Activated CD4-positive, alpha-beta T cell treated with anti-CD3 and anti-CD28 coated beads, Interleukin-2, amount 50 U/mL, for 24 hours (primary cell): Measurements from ENCODE around the gene U2AF1.
"Not testable (repeated sequence)": the region's sequence is repeated elsewhere in the genome, so short reads cannot be mapped to it uniquely, and the experiment has no call there.

ENCODE experiments used
- DNase-seq, 2 donors: peaks; one replicate each; pipeline ENCODE4 v3.0.0-alpha.2; 2020; ENCODE audit warnings: low read depth in 1 of 2, low spot score in 1 of 2

Gene U2AF1

DNA sequence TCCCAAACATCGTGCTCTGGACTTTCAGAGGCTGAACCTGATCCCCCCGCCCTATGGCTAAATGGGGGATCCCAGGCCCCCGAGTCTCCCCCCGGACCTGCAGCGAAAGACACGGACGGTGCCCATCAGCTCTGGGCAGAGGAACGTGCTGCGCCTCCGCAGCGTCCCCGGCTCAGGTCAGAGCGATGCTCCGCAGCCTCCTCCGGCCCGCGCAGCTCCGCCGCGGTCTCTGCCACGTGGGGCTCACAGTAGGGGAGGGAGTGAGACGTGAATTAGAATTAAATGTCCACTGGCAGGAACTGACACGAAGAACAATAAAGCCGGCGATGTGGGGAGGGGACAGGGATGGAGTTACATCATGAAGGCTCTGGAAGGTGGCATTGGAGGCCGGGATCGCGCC, 30.7 kb downstream of the U2AF1 start:
- DNase-seq, result not testable (repeated sequence)

DNA sequence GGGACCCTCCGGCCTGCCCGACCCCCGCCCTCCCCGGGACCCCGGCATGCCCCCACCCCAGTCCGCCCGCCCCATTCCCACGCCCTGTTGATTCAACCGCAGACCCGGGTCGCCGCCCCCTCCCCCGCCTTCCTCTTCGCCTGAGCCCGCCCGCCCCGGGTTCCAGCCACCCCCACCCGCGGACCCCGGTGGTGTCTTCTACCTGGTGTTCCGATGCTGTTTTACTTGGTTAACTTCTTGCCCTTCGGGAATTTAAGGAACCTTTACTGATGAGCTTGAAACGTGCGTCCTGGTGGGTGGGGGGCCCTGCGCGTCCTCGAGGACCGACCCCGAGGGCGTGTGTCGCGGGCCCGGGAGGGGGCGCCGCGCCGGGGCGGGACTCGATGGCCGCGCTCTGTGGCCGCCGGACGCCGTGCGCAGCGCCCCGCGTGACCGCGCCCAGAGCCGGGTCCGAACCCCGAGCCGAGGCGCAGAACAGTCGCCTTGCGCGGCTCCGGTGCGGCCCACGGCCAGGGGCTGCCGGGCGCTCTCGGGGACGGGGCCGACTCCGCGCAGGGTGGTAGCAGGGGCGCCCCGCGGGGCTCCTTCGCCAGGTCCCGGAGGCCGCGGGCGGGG, 31.2 kb downstream of the U2AF1 start:
- DNase-seq, result not testable (repeated sequence)

DNA sequence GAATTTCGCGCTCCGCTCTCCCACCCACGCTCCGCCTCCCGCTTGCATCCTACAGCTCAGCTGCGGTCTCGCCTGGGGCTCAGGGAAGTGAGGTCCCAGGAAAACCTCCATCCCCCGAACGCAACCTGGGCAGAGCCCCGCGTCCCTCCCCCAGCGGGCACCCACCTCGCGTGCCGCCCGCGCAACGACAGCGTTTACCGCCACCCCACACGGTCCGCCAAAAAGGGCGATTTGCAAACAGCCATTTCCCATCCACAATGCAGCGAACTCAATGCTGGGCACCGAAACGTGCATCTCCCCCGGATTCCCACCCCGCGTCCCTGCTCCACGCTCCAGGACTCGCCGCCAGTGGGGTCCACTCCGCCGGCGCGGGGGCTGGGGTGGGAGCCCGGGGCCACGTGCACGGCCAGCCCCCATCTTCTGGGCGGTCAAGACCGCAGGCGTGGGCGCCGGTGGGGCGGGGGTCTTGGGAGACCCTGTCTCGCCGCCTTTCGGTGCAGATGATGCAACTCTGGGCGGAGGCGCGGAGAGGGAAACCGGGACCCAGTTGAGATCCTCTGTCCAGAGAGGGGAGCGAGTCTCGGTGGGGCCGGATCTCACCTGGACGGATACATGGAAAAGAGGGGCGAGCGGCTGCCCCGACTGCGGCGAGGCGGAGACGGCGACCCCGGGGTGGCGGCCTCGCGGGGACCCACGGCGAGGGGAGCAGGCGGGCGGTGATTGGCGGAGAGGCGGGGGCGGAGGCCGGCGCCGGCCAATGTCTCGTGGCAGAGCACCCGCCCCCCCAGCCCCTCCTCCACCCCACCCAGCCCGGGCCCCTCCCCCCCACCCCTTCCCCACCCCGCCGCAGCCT, 32.0 kb downstream of the U2AF1 start, which contains the start of gene CBS:
Gene CBS, minus strand, starts transcription at position 666 of the 853 bp plus-strand sequence. CDS start 3,642 bp downstream, outside the sequence.
- DNase-seq, result not testable (repeated sequence)

DNA sequence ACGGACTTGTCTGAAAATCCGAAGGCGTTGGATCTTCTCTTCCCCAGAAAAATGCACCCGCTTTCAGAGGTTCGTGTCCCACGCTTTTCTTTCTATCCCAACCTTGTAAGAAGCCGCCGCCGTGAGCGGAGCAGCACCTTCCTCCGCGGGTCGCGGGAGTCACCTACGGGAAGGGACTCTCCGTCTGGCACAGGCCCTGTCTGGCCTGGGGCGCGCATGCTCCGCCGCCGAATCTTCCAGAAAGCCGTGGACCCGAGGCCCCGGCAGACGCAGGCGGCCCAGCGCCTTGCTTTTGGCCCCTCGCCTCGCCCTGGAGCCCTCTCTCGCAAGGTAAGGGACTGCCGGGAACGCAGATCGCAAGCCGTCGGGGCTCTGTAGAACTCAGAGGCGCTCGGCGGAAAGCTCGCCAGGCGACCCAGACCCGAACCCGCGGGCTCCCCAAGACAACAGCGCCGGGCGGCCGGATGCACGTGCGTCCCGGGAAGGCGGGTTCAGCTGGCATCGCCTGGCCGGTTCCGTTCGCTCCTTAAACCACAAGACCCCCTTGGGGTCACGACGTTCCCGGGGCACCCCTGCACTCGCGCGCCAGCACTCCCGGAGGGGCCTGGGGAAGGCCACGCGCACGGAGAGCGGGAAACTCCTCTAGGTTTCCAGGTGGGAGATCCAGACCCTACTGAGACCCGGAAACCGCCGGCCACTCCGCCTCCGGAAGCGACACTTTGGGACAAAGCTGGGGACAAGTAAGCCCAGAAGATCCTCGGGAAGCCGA, 32.8 kb downstream of the U2AF1 start:
- not testable (repeated sequence) for DNase-seq

DNA sequence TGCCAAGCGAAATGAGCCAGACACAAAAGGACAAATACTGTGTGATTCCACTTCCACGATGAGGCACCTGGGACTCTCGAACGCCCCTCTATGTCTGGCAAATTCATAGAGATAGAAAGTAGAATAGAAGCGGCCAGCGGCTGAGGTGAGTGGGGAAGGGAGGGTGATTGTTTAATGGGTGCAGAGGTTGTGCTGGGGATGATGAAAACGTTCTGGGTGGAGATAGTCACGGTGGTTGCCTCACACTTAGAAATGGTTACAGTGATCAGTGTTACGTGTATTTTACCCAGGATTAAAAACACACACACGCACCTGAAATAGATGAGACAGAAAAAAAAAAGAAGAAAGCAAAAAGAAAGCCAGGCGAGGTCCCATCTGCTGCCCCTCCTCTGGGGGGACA, 34.6 kb downstream of the U2AF1 start:
- DNase-seq, result not testable (repeated sequence)

DNA sequence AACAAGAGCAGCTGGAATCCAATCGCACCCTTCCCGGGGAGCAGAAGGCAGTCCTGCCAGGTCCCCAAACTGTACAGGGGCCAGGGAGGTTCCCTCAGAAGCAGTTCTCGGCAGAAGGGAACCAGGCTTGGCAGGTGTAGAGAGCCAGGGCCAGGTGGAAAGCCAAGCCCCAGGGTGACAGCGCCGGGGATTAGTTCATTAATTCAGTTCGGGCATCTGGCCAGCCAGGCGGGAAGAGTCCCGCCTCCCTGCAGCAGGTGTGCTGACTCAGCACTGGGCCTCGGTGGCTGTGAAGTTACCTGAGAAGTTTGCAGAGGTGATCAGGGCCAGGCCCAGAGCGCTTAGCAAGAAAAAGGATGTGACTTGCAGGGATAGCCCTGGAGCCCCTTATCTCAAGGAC, 37.7 kb downstream of the U2AF1 start:
- not testable (repeated sequence) for DNase-seq

DNA sequence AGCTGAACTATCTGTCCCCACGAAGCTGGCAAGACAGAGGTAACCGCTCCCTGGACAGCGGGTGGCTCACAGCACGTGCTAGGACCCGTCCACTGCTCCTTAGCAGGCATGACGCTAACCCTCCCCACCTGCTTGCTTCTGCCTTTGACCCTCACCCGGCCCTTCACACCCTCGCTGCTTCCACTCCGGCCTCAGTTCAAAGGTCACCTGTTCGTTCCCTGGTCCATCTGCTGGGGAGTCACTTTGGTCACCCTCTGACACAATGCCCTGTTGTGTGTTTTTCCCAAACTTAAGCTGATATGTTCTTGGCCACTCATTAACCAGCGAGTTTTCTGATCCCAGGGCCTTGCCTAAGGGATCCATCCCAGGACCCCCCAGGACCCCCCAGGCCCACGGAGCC, 39.3 kb downstream of the U2AF1 start:
- DNase-seq, result not testable (repeated sequence)

DNA sequence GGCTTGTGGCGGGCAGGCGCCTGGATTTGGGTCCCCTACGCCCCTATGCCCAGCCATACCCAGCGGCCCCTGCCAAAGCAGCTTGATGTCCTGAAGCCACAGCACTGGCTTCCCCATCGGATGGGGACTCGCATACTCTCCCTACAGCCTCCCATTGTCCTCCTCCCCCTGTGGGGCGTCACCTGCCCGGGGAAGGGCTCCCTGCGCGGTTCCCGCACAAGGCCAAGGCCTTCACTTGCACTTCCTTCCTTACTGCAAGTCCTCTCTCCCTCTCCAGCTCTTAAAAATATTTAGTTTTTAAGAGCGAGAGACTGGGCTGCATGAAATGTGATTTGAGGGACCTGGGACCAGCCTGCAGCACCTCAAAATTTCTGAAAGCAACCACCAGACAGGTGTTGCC, 40.7 kb downstream of the U2AF1 start:
- not testable (repeated sequence) for DNase-seq

DNA sequence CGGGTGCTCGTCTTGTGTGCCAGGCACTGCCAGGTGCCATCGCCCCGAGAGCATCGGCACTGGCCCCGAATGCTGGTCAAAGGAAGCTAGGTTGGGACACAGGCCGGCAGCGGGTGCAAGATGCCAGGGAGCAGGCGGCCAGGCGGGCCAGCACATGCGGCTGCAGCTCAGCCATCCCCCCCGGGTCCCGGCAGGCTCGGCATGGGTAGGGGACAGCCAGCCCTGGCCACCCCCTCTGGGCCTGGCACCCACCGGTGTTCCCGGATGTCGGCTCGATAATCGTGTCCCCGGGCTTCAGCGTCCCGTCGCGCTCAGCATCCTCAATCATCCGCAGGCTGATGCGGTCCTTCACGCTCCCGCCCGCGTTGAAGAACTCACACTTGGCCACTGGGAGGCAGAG, 41.4 kb downstream of the U2AF1 start:
- DNase-seq, result not testable (repeated sequence)

DNA sequence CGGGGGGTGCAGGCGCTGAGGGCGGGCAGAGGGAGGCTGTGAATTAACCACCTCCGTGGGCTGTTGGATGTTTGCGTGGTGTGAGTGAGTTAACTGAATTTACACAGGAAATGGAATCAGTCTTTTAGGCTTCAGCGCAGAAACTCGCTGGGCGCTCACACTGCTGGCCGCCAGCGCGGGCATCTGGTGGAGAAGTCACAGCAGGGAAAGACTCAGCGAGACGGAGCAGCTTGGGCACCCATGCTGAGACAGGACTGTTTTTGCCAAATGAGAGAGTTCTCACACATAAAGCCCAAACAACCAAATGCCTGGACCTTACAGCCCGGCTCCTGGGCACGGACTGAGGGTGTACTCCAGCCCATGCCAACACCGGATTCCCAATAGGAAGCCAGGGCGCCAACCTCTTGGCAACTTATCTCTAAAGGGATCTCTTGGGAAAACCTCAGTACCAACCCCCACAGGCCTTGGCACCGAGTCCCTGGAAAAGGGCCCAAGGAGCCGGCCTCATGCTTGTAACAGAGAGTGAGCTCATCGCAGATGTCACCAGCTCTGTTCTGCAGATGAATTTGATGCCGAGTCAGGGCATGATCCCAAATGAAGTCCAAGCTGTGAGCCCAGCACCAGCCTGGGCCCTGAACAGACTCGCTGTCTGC, 43.0 kb downstream of the U2AF1 start:
- not testable (repeated sequence) for DNase-seq

DNA sequence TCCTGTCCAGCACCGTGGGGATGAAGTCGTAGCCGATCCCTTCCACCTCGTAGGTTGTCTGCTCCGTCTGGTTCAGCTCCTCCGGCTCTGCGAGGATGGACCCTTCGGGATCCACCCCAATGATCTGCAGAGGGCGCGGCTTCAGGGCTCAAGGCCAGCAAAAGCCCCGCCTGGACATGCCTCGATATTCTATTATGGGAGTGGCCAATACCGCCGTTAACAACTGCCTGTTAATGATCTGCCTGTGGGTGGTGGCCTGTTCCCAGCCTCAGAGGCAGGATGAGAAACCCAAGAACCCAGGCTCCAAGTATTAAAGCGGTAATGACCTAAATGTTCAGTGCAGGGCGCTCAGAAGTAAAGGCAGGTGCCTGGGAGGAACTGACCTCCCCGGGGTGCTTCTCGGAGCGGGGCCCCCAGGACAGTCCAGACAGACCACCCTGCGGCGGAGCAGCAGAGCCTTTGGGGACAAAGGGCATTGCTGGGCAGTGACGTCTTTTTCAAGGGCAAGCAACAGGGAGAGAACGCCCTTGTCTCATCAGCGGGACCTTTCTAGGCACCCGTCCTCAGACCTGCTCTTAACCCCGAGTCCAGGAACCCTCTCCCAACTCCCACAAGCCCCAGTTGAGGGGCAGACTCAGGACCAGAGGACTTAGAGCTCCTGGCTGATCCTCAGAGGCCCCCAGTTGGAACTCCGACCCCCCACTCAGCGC, 44.3 kb downstream of the U2AF1 start:
- not testable (repeated sequence) for DNase-seq

DNA sequence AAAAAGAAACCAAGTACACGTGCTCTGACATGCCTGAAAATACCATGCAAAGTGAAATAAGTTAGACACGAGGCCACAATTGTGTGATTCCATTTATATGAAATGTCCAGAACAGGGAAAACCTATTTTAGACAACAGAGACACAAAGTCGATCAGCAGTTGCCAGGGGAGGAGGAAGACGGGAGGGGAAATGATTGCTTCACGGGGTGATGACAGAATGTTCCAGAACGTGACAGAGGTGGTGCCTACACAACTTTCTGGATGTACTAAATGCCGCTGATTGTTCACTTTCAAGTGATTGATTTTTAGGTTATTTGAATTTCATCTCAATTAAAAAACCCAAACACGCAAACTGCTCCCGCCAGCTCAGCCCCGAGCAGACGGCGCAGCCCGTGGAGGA, 54.3 kb downstream of the U2AF1 start:
- DNase-seq, result not testable (repeated sequence)

DNA sequence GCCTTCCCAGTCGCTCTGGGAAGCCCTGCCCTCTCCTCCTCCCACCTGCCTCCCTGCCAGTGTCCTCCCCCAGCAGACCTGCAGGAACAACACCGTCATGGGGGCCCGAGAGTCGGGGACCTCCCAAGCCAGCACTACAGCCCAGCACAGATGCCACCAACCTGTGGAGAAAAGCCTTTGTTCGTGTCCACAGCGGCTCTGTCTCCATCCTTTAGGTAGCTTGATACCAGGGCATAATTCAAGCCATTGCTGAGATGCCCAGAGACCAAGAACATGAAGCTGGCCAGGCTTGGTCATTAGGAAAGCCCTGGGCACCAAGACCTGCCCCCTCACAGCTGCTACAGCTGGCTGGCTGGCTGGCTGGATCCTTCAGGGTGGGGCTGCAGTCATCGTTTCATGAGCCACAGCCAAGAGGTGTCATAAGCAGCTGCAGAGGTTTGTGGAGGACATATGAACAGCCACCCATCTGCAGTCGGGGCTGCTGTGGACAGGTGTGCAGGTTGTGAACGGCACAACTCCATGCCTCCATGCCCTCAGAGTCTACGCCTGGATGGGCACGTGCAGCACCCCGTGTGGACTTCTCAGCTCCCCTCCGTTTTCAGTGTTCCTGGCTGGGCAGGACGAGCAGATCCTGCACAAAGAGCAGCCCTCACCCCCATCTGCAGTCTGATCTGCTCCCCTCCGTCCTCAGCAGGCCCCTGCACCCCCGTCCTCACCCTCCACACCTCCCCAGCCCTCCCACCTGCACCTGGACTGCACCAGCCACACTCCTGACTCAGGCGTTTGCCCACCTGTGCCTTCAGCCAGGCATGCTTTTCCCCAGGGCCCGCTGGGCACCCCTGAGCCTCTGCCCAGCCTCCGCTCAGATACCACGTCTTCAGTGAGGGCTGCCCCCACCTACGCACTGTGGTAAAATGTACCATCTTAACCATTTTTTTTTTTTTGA, 61.2 kb downstream of the U2AF1 start:
- not testable (repeated sequence) for DNase-seq

DNA sequence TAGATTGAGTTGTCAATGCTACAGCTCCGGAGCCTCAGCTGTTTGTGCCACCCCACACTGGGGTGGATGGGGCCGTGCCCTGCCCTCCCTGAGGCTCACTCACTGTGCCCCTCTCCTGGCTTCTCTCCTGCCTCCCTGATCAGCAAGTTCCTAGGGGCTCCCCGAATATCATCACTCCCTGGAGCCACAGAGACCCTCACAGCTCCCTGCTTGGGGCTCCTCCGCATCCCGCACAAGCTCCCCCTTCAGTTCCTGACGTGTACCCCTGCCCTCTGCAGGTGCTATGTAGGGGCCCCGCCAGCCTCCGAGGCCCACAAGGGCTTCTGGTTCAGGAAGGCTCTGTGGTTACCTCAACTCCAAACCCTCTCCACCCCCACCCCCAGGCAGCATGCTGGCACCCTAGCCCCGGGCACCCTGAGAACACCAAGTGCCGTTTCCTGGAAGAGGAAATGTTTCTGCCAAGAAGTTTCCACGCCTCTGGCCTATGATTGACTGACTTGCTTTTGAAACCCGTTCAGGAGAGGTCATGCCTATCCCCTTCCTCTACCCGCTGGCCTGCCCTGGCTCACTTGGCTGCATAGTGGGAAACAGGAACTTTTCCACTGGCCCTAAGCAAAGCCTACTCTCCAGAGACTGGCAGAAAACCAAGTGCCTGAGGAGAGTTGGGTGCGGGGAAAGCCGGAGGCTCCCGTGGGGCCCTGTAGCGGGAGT, 62.0 kb downstream of the U2AF1 start:
- not testable (repeated sequence) for DNase-seq

DNA sequence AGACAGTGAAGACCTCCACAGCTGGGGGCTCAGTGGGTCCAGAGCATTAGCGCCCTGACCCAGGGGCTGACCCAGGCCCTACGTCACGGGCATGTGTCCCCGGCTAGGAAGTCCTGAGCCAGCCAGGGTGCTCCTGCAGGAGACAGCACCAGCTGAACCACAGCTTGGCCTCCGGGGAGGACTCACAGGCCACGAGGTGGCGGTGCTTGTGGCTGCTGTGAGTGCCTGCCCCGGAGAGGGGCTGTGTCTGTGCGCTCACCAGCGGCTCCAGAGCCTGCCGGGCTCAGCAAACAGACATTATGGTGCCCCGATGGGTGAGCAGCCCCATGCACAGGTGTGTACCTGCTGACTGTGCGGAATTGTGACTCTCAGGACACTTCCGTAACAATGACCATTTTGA, 62.8 kb downstream of the U2AF1 start:
- not testable (repeated sequence) for DNase-seq

DNA sequence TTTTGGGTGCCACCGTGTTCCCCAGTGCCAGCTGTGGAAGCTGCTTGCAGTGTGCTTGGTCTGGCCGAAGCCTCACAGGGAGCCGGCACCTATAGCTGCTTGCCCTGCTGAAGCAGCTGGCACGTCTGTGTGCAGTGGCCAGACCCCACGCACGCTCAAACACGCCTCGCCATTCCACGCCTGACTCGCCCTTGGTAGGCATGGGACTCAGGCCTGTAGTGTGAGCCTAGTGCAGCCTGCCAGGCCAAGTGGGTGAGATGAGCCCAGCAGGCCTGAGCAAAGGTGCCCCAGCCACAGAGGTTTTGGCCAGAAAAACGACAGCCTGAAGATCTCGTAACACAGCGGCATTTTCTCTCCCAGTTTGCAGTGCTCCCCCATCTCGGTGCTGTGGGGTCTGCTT, 64.1 kb downstream of the U2AF1 start:
- DNase-seq, result not testable (repeated sequence)
